T-cell (primary cell): ENCODE data around the gene EFCAB14. TPM values are rescaled to one million over a fixed set of nuclear protein-coding genes. Genes with fewer than 3 reads are reported as not detected.

ENCODE experiments used
- ATAC-seq, 4 experiments: fragments of 200-7000 bp in 3 of 4; fragments of 150-1000 bp in 1 of 4; cut with Tn5 transposase; replicated peaks in 1 of 4; 1 replicate in 3 of 4; 2 replicates in 1 of 4; pipeline ENCODE4 v1.10.0; 2021; ENCODE audit warnings: moderate library complexity in 3 of 4, mild to moderate bottlenecking in 2 of 4, moderate number of reproducible peaks in 1 of 4
- CTCF ChIA-PET, 2 donors: fragments of 300-600 bp; sonication (Branson Sonifier 250); formaldehyde crosslinking; loops; one replicate each; lab custom pipeline; 2022; ENCODE audit warnings: antibody characterized with exemption in 2 of 2; lab: Charles Lee
- POLR2A ChIA-PET, 2 donors: fragments of 300-600 bp; sonication (Branson Sonifier 250); formaldehyde crosslinking; loops; one replicate each; lab custom pipeline; 2022; ENCODE audit warnings: antibody characterized with exemption in 2 of 2; lab: Charles Lee
- DNase-seq, 35 experiments: peaks; one replicate each; pipeline versions ENCODE4 v3.0.0 to v3.0.0-alpha.2; 2013 to 2023
- H3K27ac ChIP-seq: one replicate; pipeline ENCODE4 v1.5.1; 2013; ENCODE audit warnings: low read length
- H3K27me3 ChIP-seq, 2 experiments: replicated peaks in 1 of 2; 1 replicate in 1 of 2; 2 replicates in 1 of 2; pipeline versions ENCODE4 v1.6.1 to v1.7.0; 2013; ENCODE audit warnings: low read length in 1 of 2, mixed read lengths in 1 of 2; ENCODE audit not compliant: control insufficient read depth in 2 of 2, insufficient read depth in 2 of 2; ENCODE audit errors: extremely low read depth in 1 of 2
- H3K36me3 ChIP-seq, 2 donors: 1 replicate in 1 of 2; 2 replicates in 1 of 2; pipeline versions ENCODE4 v1.6.1 to v1.7.0; 2013; ENCODE audit warnings: low read length in 1 of 2; ENCODE audit not compliant: control insufficient read depth in 2 of 2, insufficient read depth in 1 of 2; ENCODE audit errors: extremely low read depth in 1 of 2
- H3K4me1 ChIP-seq, 2 experiments: 1 replicate in 1 of 2; 2 replicates in 1 of 2; pipeline versions ENCODE4 v1.6.1 to v1.7.0; 2013; ENCODE audit warnings: low read length in 2 of 2, mixed read lengths in 1 of 2; ENCODE audit not compliant: insufficient read depth in 2 of 2, control insufficient read depth in 1 of 2; ENCODE audit errors: extremely low read depth in 1 of 2
- H3K4me3 ChIP-seq, 2 donors: 1 replicate in 1 of 2; 2 replicates in 1 of 2; pipeline versions ENCODE4 v1.5.1 to v1.7.0; 2013; ENCODE audit warnings: mild to moderate bottlenecking in 2 of 2, low read length in 1 of 2, moderate library complexity in 1 of 2; ENCODE audit not compliant: control insufficient read depth in 1 of 2; ENCODE audit errors: extremely low read depth in 1 of 2
- H3K9me3 ChIP-seq: 2 replicates; pipeline ENCODE4 v1.7.0; 2013
- H3K27ac Mint-ChIP-seq, 2 donors: one replicate each; pipeline ENCODE4 v1.8.0; 2020 to 2021; ENCODE audit warnings: mild to moderate bottlenecking in 2 of 2, mixed read lengths in 2 of 2
- H3K27me3 Mint-ChIP-seq, 2 donors: one replicate each; pipeline ENCODE4 v1.8.0; 2021 to 2022; ENCODE audit warnings: mixed read lengths in 2 of 2
- H3K36me3 Mint-ChIP-seq: one replicate; pipeline ENCODE4 v1.8.0; 2021; ENCODE audit warnings: mixed read lengths
- H3K4me1 Mint-ChIP-seq, 3 donors: one replicate each; pipeline ENCODE4 v1.8.0; 2020 to 2022; ENCODE audit warnings: mixed read lengths in 3 of 3, mild to moderate bottlenecking in 1 of 3
- H3K4me3 Mint-ChIP-seq, 3 donors: one replicate each; pipeline ENCODE4 v1.8.0; 2020 to 2022; ENCODE audit warnings: mild to moderate bottlenecking in 3 of 3, mixed read lengths in 3 of 3, moderate library complexity in 3 of 3
- H3K9me3 Mint-ChIP-seq, 3 donors: one replicate each; pipeline ENCODE4 v1.8.0; 2020 to 2022; ENCODE audit warnings: mixed read lengths in 3 of 3
- WGBS: methylation state at CpG from one replicate; pipeline ENCODE4 v1.1.5; 2013; ENCODE audit warnings: missing lambda C conversion rate; ENCODE audit not compliant: insufficient coverage; 5-methylcytosine and 5-hydroxymethylcytosine counted together
- total RNA-seq, 35 experiments: library from RNA in 6 of 35; stranded (reverse) in 6 of 35; fragments of 120-200 nt in 1 of 35; gene quantifications; one replicate each; pipeline versions ENCODE4 v1.2.1 to v1.2.4 and lab custom pipeline; 2013 to 2026

EFCAB14 gene
- total RNA-seq (10 to 100 TPM; 78.0 to 90.2 (median 82.5) TPM), total RNA-seq (lab: John Stamatoyannopoulos, UW) (101 to 198 (median 136) reads per million in 29 experiments)
- total RNA-seq (2013), result 145 TPM

- peaks cover 16% of the 10 kb centered on the region for H3K36me3 Mint-ChIP-seq
Measured at GRCh38 chr1:46718727-46719622, at the start of gene EFCAB14. Gene EFCAB14 (minus strand): TSS chr1:46719114. CDS start chr1:46718087, 1,027 bp downstream.

GRCh38 chr1:46768445-46768844 lies 49.5 kb upstream of the EFCAB14 start:
- Mint-ChIP-seq H3K36me3 (peaks cover 11% of the 10 kb centered on the region), H3K4me1 (no peaks in the 10 kb centered on the region), H3K27me3 (peaks cover 37 to 42% of the 10 kb centered on the region in 2 donors), H3K4me3 (no peak overlapping the region), H3K9me3 (peaks cover 18 to 28% (median 22%) of the 10 kb centered on the region in 3 donors), H3K27ac (no peak overlapping the region)
- Histone ChIP-seq H3K4me1 (no peaks in the 10 kb centered on the region), H3K27me3 (peaks cover 0 to 18% of the 10 kb centered on the region in 2 experiments), H3K36me3 (no peaks in the 10 kb centered on the region), H3K9me3 (peaks cover 3% of the 10 kb centered on the region), H3K27ac (no peak overlapping the region), H3K4me3 (no peak overlapping the region)
- ChIA-PET CTCF (no interaction called here), POLR2A (no interaction called here)
- DNase-seq (no peak), ATAC-seq (no peak)
- WGBS, result no CpG with 5 or more reads among the region's 5 CpGs

More at GRCh38 chr1:46718727-46719622, at the start of gene EFCAB14:
- peak; percentile 96 to 100 (median 99) for DNase-seq
- H3K4me3 ChIP-seq, result peak within 1 kb of the TSS; percentile 67 to 74
- Mint-ChIP-seq H3K4me1 (peaks cover 33 to 48% (median 44%) of the 10 kb centered on the region in 3 donors), H3K4me3 (peak within 1 kb of the TSS; percentile 88 to 92 (median 88)), H3K27me3 (no peaks in the 10 kb centered on the region), H3K27ac (peak within 1 kb of the TSS; percentile 90 to 96), H3K9me3 (no peaks in the 10 kb centered on the region)
- no peaks in the 10 kb centered on the region for H3K9me3 ChIP-seq
- H3K27me3 ChIP-seq, result no peaks in the 10 kb centered on the region
- peak; percentile 98 to 99 (median 99) for ATAC-seq
- peaks cover 22 to 27% of the 10 kb centered on the region in 2 experiments for H3K4me1 ChIP-seq
- H3K27ac ChIP-seq, result peak within 1 kb of the TSS; percentile 61
- ChIA-PET POLR2A (interaction anchor here (0.6 to 1.0 kb wide), 3 partner anchors 14 to 231 kb away, joined by 3 to 8 read pairs (median 3); no protein-coding TSS in a partner anchor), CTCF (interaction anchor here (0.5 to 0.6 kb wide), 3 partner anchors 10 to 192 kb away, joined by 3 to 4 read pairs (median 3); no protein-coding TSS in a partner anchor)
- H3K36me3 ChIP-seq, result peaks cover 5 to 27% of the 10 kb centered on the region in 2 donors
- under 1% methylated on average over 80 of the region's 85 CpGs for WGBS

GRCh38 chr1:46767649-46768282 lies 48.9 kb upstream of the EFCAB14 start:
- Histone ChIP-seq H3K27ac (no peak overlapping the region), H3K36me3 (no peaks in the 10 kb centered on the region), H3K9me3 (peaks cover 3% of the 10 kb centered on the region), H3K4me3 (no peak overlapping the region), H3K4me1 (no peaks in the 10 kb centered on the region), H3K27me3 (peaks cover 0 to 24% of the 10 kb centered on the region in 2 experiments)
- 60% methylated on average over 1 of the region's 4 CpGs for WGBS
- DNase-seq, result no peak
- Mint-ChIP-seq H3K4me3 (no peak overlapping the region), H3K27ac (no peak overlapping the region), H3K36me3 (peaks cover 11% of the 10 kb centered on the region), H3K4me1 (no peaks in the 10 kb centered on the region), H3K27me3 (peaks cover 37 to 48% of the 10 kb centered on the region in 2 donors), H3K9me3 (peaks cover 18 to 28% (median 22%) of the 10 kb centered on the region in 3 donors)
- ChIA-PET CTCF (no interaction called here), POLR2A (no interaction called here)
- no peak for ATAC-seq

- WGBS, result 54% methylated on average over 2 of the region's 2 CpGs
- Histone ChIP-seq H3K4me1 (no peaks in the 10 kb centered on the region), H3K4me3 (no peak overlapping the region), H3K9me3 (no peaks in the 10 kb centered on the region), H3K27ac (no peak overlapping the region), H3K36me3 (no peaks in the 10 kb centered on the region), H3K27me3 (peaks cover 0 to 27% of the 10 kb centered on the region in 2 experiments)
- Mint-ChIP-seq H3K27me3 (peaks cover 57 to 59% of the 10 kb centered on the region in 2 donors), H3K9me3 (peaks cover 0 to 7% (median under 1%) of the 10 kb centered on the region in 3 donors), H3K4me1 (no peaks in the 10 kb centered on the region), H3K4me3 (no peak overlapping the region), H3K36me3 (no peaks in the 10 kb centered on the region), H3K27ac (no peak overlapping the region)
- POLR2A ChIA-PET, result no interaction called here
- ATAC-seq (no peak), DNase-seq (no peak)
- CTCF ChIA-PET, result interaction anchor here in 1 of 2 donors (0.6 kb wide), 1 partner anchor 85 kb away, joined by 7 read pairs; no protein-coding TSS in a partner anchor
Measured at GRCh38 chr1:46764402-46764801, 45.5 kb upstream of the EFCAB14 start.

- ATAC-seq, result no peak
- peaks cover 54 to 56% of the 10 kb centered on the region in 2 donors for H3K27me3 Mint-ChIP-seq
- POLR2A ChIA-PET, result interaction anchor here in 1 of 2 donors (0.6 kb wide), 1 partner anchor 24 kb away, joined by 3 read pairs; no protein-coding TSS in a partner anchor
Measured at GRCh38 chr1:46761740-46762139, 42.8 kb upstream of the EFCAB14 start.

GRCh38 chr1:46760558-46761166 lies 41.7 kb upstream of the EFCAB14 start:
- Mint-ChIP-seq H3K27me3 (peaks cover 56 to 59% of the 10 kb centered on the region in 2 donors), H3K9me3 (no peaks in the 10 kb centered on the region), H3K4me1 (no peaks in the 10 kb centered on the region), H3K36me3 (no peaks in the 10 kb centered on the region), H3K27ac (no peak overlapping the region), H3K4me3 (no peak overlapping the region)
- no peaks in the 10 kb centered on the region for H3K4me1 ChIP-seq
- peaks cover 2 to 25% of the 10 kb centered on the region in 2 experiments for H3K27me3 ChIP-seq
- DNase-seq (no peak), ATAC-seq (no peak)
- H3K9me3 ChIP-seq, result no peaks in the 10 kb centered on the region
- WGBS, result no CpG with 5 or more reads among the region's 2 CpGs
- POLR2A ChIA-PET, result no interaction called here
- CTCF ChIA-PET, result no interaction called here
- no peak overlapping the region for H3K27ac ChIP-seq
- no peak overlapping the region for H3K4me3 ChIP-seq
- H3K36me3 ChIP-seq, result no peaks in the 10 kb centered on the region

More at GRCh38 chr1:46761740-46762139, 42.8 kb upstream of the EFCAB14 start:
- Histone ChIP-seq H3K36me3 (no peaks in the 10 kb centered on the region), H3K9me3 (no peaks in the 10 kb centered on the region), H3K4me1 (no peaks in the 10 kb centered on the region), H3K27me3 (peaks cover 2 to 21% of the 10 kb centered on the region in 2 experiments), H3K4me3 (no peak overlapping the region), H3K27ac (no peak overlapping the region)
- Mint-ChIP-seq H3K36me3 (no peaks in the 10 kb centered on the region), H3K4me3 (no peak overlapping the region), H3K27ac (no peak overlapping the region), H3K4me1 (no peaks in the 10 kb centered on the region), H3K9me3 (no peaks in the 10 kb centered on the region)
- CTCF ChIA-PET, result no interaction called here
- no peak for DNase-seq
